HEK293 (cell line): ENCODE results near the gene ERBB4.
A peak's percentile ranks its signal among the peaks of the same experiment; 100 is the strongest.

ENCODE experiments used
- GLI4 ChIP-seq: fragments of 450-650 bp; formaldehyde crosslinking; IDR thresholded peaks from 2 replicates; pipeline ENCODE4 v1.5.1; 2016; ENCODE audit warnings: missing biosample characterization, missing genetic modification characterization
- HOXA7 ChIP-seq: sonication (generic); formaldehyde crosslinking; IDR thresholded peaks from 2 replicates; pipeline ENCODE4 v1.8.1; 2022; ENCODE audit warnings: missing genetic modification reagents, borderline replicate concordance
- IKZF3 ChIP-seq: fragments of 450-650 bp; IDR thresholded peaks from 2 replicates; pipeline ENCODE4 v1.5.0; 2018; ENCODE audit warnings: missing biosample characterization, mild to moderate bottlenecking, missing genetic modification characterization, moderate library complexity
- KLF8 ChIP-seq: fragments of 450-650 bp; formaldehyde crosslinking; IDR thresholded peaks from 2 replicates; pipeline ENCODE4 v1.5.1; 2016; ENCODE audit warnings: missing biosample characterization, missing genetic modification characterization
- REPIN1 ChIP-seq: fragments of 450-650 bp; formaldehyde crosslinking; IDR thresholded peaks from 2 replicates; pipeline ENCODE4 v1.5.1; 2017; ENCODE audit warnings: missing biosample characterization, missing genetic modification characterization, low read depth
- SCRT1 ChIP-seq: fragments of 450-650 bp; formaldehyde crosslinking; IDR thresholded peaks from 2 replicates; pipeline ENCODE4 v1.5.1; 2016; ENCODE audit warnings: missing biosample characterization, missing genetic modification characterization, borderline replicate concordance
- SP7 ChIP-seq: fragments of 450-650 bp; formaldehyde crosslinking; IDR thresholded peaks from 2 replicates; pipeline ENCODE4 v1.5.1; 2016; ENCODE audit warnings: missing biosample characterization, missing genetic modification characterization
- ZFP41 ChIP-seq: fragments of 450-650 bp; formaldehyde crosslinking; IDR thresholded peaks from 2 replicates; pipeline ENCODE4 v1.5.1; 2016; ENCODE audit warnings: missing biosample characterization, missing genetic modification characterization, borderline replicate concordance
- ZNF132 ChIP-seq: fragments of 450-650 bp; formaldehyde crosslinking; IDR thresholded peaks from 2 replicates; pipeline ENCODE4 v1.5.1; 2017; ENCODE audit warnings: missing biosample characterization, missing genetic modification characterization, borderline replicate concordance
- ZNF138 ChIP-seq: fragments of 450-650 bp; formaldehyde crosslinking; IDR thresholded peaks from 2 replicates; pipeline ENCODE4 v1.5.1; 2016; ENCODE audit warnings: missing biosample characterization, missing genetic modification characterization, borderline replicate concordance
- ZNF184 ChIP-seq: fragments of 450-650 bp; IDR thresholded peaks from 2 replicates; pipeline ENCODE4 v1.5.1; 2018; ENCODE audit warnings: missing biosample characterization, mild to moderate bottlenecking, missing genetic modification characterization
- ZNF202 ChIP-seq: fragments of 450-650 bp; formaldehyde crosslinking; IDR thresholded peaks from 2 replicates; pipeline ENCODE4 v1.5.1; 2016; ENCODE audit warnings: missing biosample characterization, missing genetic modification characterization, borderline replicate concordance
- ZNF23 ChIP-seq: fragments of 450-650 bp; formaldehyde crosslinking; IDR thresholded peaks from 2 replicates; pipeline ENCODE4 v1.5.1; 2016; ENCODE audit warnings: missing biosample characterization, missing genetic modification characterization, borderline replicate concordance
- ZNF416 ChIP-seq: fragments of 450-650 bp; formaldehyde crosslinking; IDR thresholded peaks from 2 replicates; pipeline ENCODE4 v1.5.1; 2016; ENCODE audit warnings: missing biosample characterization, missing genetic modification characterization
- ZNF433 ChIP-seq: fragments of 450-650 bp; formaldehyde crosslinking; IDR thresholded peaks from 2 replicates; pipeline ENCODE4 v1.5.1; 2016; ENCODE audit warnings: missing biosample characterization, missing genetic modification characterization, low read depth
- ZNF549 ChIP-seq: fragments of 450-650 bp; IDR thresholded peaks from 2 replicates; pipeline ENCODE4 v1.5.1; 2018; ENCODE audit warnings: missing biosample characterization, missing genetic modification characterization, mild to moderate bottlenecking, inconsistent platforms, moderate library complexity
- ZNF654 ChIP-seq: fragments of 450-650 bp; formaldehyde crosslinking; IDR thresholded peaks from 2 replicates; pipeline ENCODE4 v1.5.1; 2016; ENCODE audit warnings: low read depth, missing biosample characterization, missing genetic modification characterization
- ZNF658 ChIP-seq: fragments of 450-650 bp; formaldehyde crosslinking; IDR thresholded peaks from 2 replicates; pipeline ENCODE4; 2016; ENCODE audit warnings: missing biosample characterization, missing genetic modification characterization
- ZNF777 ChIP-seq: fragments of 450-650 bp; formaldehyde crosslinking; IDR thresholded peaks from 2 replicates; pipeline ENCODE4 v1.5.1; 2017; ENCODE audit warnings: missing biosample characterization, missing genetic modification characterization, borderline replicate concordance
- ZNF843 ChIP-seq: fragments of 450-650 bp; formaldehyde crosslinking; IDR thresholded peaks from 2 replicates; pipeline ENCODE4 v1.5.1; 2016; ENCODE audit warnings: missing biosample characterization, missing genetic modification characterization
- TF ChIP-seq, protein P1 (sequence below): fragments of 450-650 bp; formaldehyde crosslinking; IDR thresholded peaks from 2 replicates; pipeline ENCODE4 v1.5.1; 2017; ENCODE audit warnings: missing biosample characterization, missing genetic modification characterization
- TF ChIP-seq, protein P2 (sequence below): fragments of 450-650 bp; formaldehyde crosslinking; IDR thresholded peaks from 2 replicates; pipeline ENCODE4 v1.5.1; 2016; ENCODE audit warnings: missing biosample characterization, missing genetic modification characterization
- TF ChIP-seq, protein P3 (sequence below): fragments of 450-650 bp; formaldehyde crosslinking; IDR thresholded peaks from 2 replicates; pipeline ENCODE4 v1.5.1; 2016; ENCODE audit warnings: missing biosample characterization, missing genetic modification characterization
- TF ChIP-seq, protein P4 (sequence below): fragments of 450-650 bp; formaldehyde crosslinking; IDR thresholded peaks from 2 replicates; pipeline ENCODE4 v1.5.1; 2016; ENCODE audit warnings: missing biosample characterization, missing genetic modification characterization

ERBB4 gene

DNA sequence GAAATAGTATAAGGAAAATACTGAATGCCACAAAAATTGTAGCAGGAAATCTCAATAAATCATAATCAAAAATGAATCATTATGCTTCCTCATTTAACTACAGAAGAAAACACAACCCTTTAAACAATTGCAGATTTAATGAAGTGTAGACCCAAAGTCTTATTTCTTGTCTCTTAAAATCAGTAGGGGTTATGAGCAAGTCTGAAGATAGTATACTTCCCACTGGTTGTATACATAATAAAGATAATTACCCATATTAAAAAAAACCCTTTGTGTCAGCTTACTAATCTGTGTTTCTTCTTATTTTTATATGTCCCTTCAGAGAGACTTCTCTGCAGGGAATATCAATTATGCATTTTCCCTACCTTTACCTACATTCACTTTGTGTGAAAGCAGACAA is 504.7 kb downstream of the ERBB4 start (continued):
- TF ChIP-seq ZNF433 (tag by site-specific recombination) (no peak), ZNF654 (tag by site-specific recombination) (no peak), REPIN1 (tag by site-specific recombination) (no peak), ZNF132 (no peak), ZNF184 (tag by site-specific recombination) (no peak), ZNF23 (tag by site-specific recombination) (no peak), GLI4 (tag by site-specific recombination) (no peak), ZNF658 (tag by site-specific recombination) (no peak), ZNF202 (tag by site-specific recombination) (no peak), HOXA7 (CRISPR knock-in tag) (no peak), ZFP41 (tag by site-specific recombination) (no peak), KLF8 (tag by site-specific recombination) (no peak), ZNF416 (no peak), IKZF3 (tag by site-specific recombination) (0 out of 2 replicates have a peak, but pooled peaks have one; percentile 43), ZNF549 (tag by site-specific recombination) (no peak), SP7 (tag by site-specific recombination) (no peak), SCRT1 (no peak), ZNF138 (no peak), ZNF843 (tag by site-specific recombination) (peak; percentile 27; the same call in 1 of the 2 replicates), ZNF777 (tag by site-specific recombination) (no peak)
- TF ChIP-seq, protein P1, sequence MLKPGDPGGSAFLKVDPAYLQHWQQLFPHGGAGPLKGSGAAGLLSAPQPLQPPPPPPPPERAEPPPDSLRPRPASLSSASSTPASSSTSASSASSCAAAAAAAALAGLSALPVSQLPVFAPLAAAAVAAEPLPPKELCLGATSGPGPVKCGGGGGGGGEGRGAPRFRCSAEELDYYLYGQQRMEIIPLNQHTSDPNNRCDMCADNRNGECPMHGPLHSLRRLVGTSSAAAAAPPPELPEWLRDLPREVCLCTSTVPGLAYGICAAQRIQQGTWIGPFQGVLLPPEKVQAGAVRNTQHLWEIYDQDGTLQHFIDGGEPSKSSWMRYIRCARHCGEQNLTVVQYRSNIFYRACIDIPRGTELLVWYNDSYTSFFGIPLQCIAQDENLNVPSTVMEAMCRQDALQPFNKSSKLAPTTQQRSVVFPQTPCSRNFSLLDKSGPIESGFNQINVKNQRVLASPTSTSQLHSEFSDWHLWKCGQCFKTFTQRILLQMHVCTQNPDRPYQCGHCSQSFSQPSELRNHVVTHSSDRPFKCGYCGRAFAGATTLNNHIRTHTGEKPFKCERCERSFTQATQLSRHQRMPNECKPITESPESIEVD (tag by site-specific recombination) = peak; percentile 59; the same call in 1 of the 2 replicates
- TF ChIP-seq, protein P2, sequence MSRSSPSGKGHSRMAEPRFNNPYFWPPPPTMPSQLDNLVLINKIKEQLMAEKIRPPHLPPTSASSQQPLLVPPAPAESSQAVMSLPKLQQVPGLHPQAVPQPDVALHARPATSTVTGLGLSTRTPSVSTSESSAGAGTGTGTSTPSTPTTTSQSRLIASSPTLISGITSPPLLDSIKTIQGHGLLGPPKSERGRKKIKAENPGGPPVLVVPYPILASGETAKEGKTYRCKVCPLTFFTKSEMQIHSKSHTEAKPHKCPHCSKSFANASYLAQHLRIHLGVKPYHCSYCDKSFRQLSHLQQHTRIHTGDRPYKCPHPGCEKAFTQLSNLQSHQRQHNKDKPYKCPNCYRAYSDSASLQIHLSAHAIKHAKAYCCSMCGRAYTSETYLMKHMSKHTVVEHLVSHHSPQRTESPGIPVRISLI = no peak
- TF ChIP-seq, protein P3, sequence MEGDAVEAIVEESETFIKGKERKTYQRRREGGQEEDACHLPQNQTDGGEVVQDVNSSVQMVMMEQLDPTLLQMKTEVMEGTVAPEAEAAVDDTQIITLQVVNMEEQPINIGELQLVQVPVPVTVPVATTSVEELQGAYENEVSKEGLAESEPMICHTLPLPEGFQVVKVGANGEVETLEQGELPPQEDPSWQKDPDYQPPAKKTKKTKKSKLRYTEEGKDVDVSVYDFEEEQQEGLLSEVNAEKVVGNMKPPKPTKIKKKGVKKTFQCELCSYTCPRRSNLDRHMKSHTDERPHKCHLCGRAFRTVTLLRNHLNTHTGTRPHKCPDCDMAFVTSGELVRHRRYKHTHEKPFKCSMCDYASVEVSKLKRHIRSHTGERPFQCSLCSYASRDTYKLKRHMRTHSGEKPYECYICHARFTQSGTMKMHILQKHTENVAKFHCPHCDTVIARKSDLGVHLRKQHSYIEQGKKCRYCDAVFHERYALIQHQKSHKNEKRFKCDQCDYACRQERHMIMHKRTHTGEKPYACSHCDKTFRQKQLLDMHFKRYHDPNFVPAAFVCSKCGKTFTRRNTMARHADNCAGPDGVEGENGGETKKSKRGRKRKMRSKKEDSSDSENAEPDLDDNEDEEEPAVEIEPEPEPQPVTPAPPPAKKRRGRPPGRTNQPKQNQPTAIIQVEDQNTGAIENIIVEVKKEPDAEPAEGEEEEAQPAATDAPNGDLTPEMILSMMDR (tag by site-specific recombination) = no peak
- TF ChIP-seq, protein P4, sequence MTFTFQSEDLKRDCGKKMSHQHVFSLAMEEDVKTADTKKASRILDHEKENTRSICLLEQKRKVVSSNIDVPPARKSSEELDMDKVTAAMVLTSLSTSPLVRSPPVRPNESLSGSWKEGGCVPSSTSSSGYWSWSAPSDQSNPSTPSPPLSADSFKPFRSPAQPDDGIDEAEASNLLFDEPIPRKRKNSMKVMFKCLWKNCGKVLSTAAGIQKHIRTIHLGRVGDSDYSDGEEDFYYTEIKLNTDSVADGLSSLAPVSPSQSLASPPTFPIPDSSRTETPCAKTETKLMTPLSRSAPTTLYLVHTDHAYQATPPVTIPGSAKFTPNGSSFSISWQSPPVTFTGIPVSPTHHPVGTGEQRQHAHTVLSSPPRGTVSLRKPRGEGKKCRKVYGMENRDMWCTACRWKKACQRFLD (tag by site-specific recombination) = no peak
